ENCODE data around the gene MAX. TPM values are rescaled to one million over a fixed set of nuclear protein-coding genes. Genes with fewer than 3 reads are reported as not detected.
"Not testable (repeated sequence)": the region's sequence is repeated elsewhere in the genome, so short reads cannot be mapped to it uniquely, and the experiment has no call there.

MAX gene
- total RNA-seq, 2 experiments from 2014 or later, result 158 to 203 TPM

- no peaks in the 10 kb centered on the region for H3K9me3 Mint-ChIP-seq
- no peaks in the 10 kb centered on the region for H3K27me3 Mint-ChIP-seq
- POLR2A ChIA-PET, result no interaction called here
- H3K4me3 Mint-ChIP-seq, result peak overlapping the region; percentile 73
- CTCF ChIA-PET, result interaction anchor here (0.6 to 1.5 kb wide), 4 partner anchors 22 to 167 kb away, joined by 3 to 4 read pairs (median 3); partner anchors contain the start of gene FNTB
- DNase-seq, result peak; percentile 29
- peaks cover 71% of the 10 kb centered on the region for H3K4me1 Mint-ChIP-seq
- peak overlapping the region; percentile 82 for H3K27ac Mint-ChIP-seq
- peaks cover 67% of the 10 kb centered on the region for H3K36me3 Mint-ChIP-seq (ENCODE audit: low read depth)
These were observed 3.7 kb downstream of the MAX start for GRCh38 chr14:65098586-65098985.

GRCh38 chr14:65096323-65097089, 5.8 kb downstream of the MAX start:
- no peak for DNase-seq
- Mint-ChIP-seq H3K27me3 (no peaks in the 10 kb centered on the region), H3K36me3 (ENCODE audit: low read depth) (peaks cover 80% of the 10 kb centered on the region), H3K27ac (peak overlapping the region; percentile 75), H3K4me1 (peaks cover 65% of the 10 kb centered on the region), H3K4me3 (peak overlapping the region; percentile 35), H3K9me3 (no peaks in the 10 kb centered on the region)
- CTCF ChIA-PET, result interaction anchor here (1.3 kb wide), 1 partner anchor 16 kb away, joined by 3 read pairs; no protein-coding TSS in a partner anchor
- POLR2A ChIA-PET, result no interaction called here

- H3K27me3 Mint-ChIP-seq, result no peaks in the 10 kb centered on the region
- peaks cover 61% of the 10 kb centered on the region for H3K4me1 Mint-ChIP-seq
- ChIA-PET CTCF (interaction anchor here (0.9 to 1.3 kb wide), 2 partner anchors 15 to 20 kb away, joined by 3 read pairs; no protein-coding TSS in a partner anchor), POLR2A (interaction anchor here (0.6 kb wide), 1 partner anchor 286 kb away, joined by 3 read pairs; no protein-coding TSS in a partner anchor)
- peak overlapping the region; percentile 75 for H3K27ac Mint-ChIP-seq
- H3K4me3 Mint-ChIP-seq, result peak overlapping the region; percentile 35
- no peak for DNase-seq
- H3K36me3 Mint-ChIP-seq (ENCODE audit: low read depth), result peaks cover 83% of the 10 kb centered on the region
- no peaks in the 10 kb centered on the region for H3K9me3 Mint-ChIP-seq
These were observed 6.6 kb downstream of the MAX start for GRCh38 chr14:65095633-65096205.

- POLR2A ChIA-PET, result no interaction called here
- CTCF ChIA-PET, result interaction anchor here (1.8 kb wide), 1 partner anchor 10 kb away, joined by 5 read pairs; no protein-coding TSS in a partner anchor
These were observed 10.0 kb downstream of the MAX start for GRCh38 chr14:65092349-65092748.

GRCh38 chr14:65087835-65088234, 14.5 kb downstream of the MAX start:
- POLR2A ChIA-PET, result not testable (repeated sequence)
- peaks cover 14% of the 10 kb centered on the region for H3K4me1 Mint-ChIP-seq

More at GRCh38 chr14:65092349-65092748, 10.0 kb downstream of the MAX start:
- H3K27ac Mint-ChIP-seq, result no peak overlapping the region
- peaks cover 17% of the 10 kb centered on the region for H3K9me3 Mint-ChIP-seq
- peaks cover 36% of the 10 kb centered on the region for H3K4me1 Mint-ChIP-seq
- no peak for DNase-seq
- H3K4me3 Mint-ChIP-seq, result no peak overlapping the region
- H3K27me3 Mint-ChIP-seq, result no peaks in the 10 kb centered on the region
- H3K36me3 Mint-ChIP-seq (ENCODE audit: low read depth), result peaks cover 87% of the 10 kb centered on the region

GRCh38 chr14:65086686-65087085, 15.6 kb downstream of the MAX start:
- H3K27me3 Mint-ChIP-seq, H3K4me3 Mint-ChIP-seq, DNase-seq, POLR2A ChIA-PET, H3K27ac Mint-ChIP-seq, CTCF ChIA-PET: not testable (repeated sequence)
- H3K36me3 Mint-ChIP-seq (ENCODE audit: low read depth), result peaks cover 86% of the 10 kb centered on the region
- peaks cover 30% of the 10 kb centered on the region for H3K9me3 Mint-ChIP-seq
- peaks cover 23% of the 10 kb centered on the region for H3K4me1 Mint-ChIP-seq

More at GRCh38 chr14:65087835-65088234, 14.5 kb downstream of the MAX start:
- CTCF ChIA-PET, result interaction anchor here (1.0 kb wide), 1 partner anchor 10 kb away, joined by 3 read pairs; no protein-coding TSS in a partner anchor
- H3K36me3 Mint-ChIP-seq (ENCODE audit: low read depth), result peaks cover 82% of the 10 kb centered on the region
- H3K4me3 Mint-ChIP-seq, H3K27me3 Mint-ChIP-seq, H3K27ac Mint-ChIP-seq, DNase-seq: not testable (repeated sequence)
- H3K9me3 Mint-ChIP-seq, result peaks cover 30% of the 10 kb centered on the region

GRCh38 chr14:65084554-65085505, 17.5 kb downstream of the MAX start:
- Mint-ChIP-seq H3K36me3 (ENCODE audit: low read depth) (peaks cover 92% of the 10 kb centered on the region), H3K4me1 (peaks cover 42% of the 10 kb centered on the region), H3K27ac (peak overlapping the region; percentile 22), H3K4me3 (no peak overlapping the region), H3K9me3 (peaks cover 29% of the 10 kb centered on the region), H3K27me3 (no peaks in the 10 kb centered on the region)
- ChIA-PET POLR2A (no interaction called here), CTCF (interaction anchor here (0.9 to 1.1 kb wide), 2 partner anchors 9 to 51 kb away, joined by 3 to 4 read pairs; no protein-coding TSS in a partner anchor)
- no peak for DNase-seq

GRCh38 chr14:65082930-65083329, 19.4 kb downstream of the MAX start:
- Mint-ChIP-seq H3K36me3 (ENCODE audit: low read depth) (peaks cover 88% of the 10 kb centered on the region), H3K9me3 (peaks cover 18% of the 10 kb centered on the region), H3K4me1 (peaks cover 51% of the 10 kb centered on the region), H3K27me3 (no peaks in the 10 kb centered on the region), H3K27ac (no peak overlapping the region), H3K4me3 (no peak overlapping the region)
- no peak for DNase-seq
- CTCF ChIA-PET, result interaction anchor here (0.6 to 1.7 kb wide), 3 partner anchors 10 to 548 kb away, joined by 3 to 5 read pairs (median 4); no protein-coding TSS in a partner anchor
- POLR2A ChIA-PET, result no interaction called here

- DNase-seq, result no peak
- Mint-ChIP-seq H3K4me3 (no peak overlapping the region), H3K4me1 (peaks cover 54% of the 10 kb centered on the region), H3K9me3 (peaks cover 4% of the 10 kb centered on the region), H3K27me3 (no peaks in the 10 kb centered on the region), H3K36me3 (ENCODE audit: low read depth) (peaks cover 81% of the 10 kb centered on the region), H3K27ac (peak overlapping the region; percentile 3)
- ChIA-PET POLR2A (no interaction called here), CTCF (interaction anchor here (1.0 to 1.7 kb wide), 2 partner anchors 12 to 14 kb away, joined by 3 to 5 read pairs; no protein-coding TSS in a partner anchor)
These were observed 21.2 kb downstream of the MAX start for GRCh38 chr14:65080960-65081747.

GRCh38 chr14:65079768-65080167, 22.5 kb downstream of the MAX start:
- Mint-ChIP-seq H3K36me3 (ENCODE audit: low read depth) (peaks cover 81% of the 10 kb centered on the region), H3K27ac (peak overlapping the region; percentile 80), H3K4me1 (peaks cover 60% of the 10 kb centered on the region), H3K9me3 (no peaks in the 10 kb centered on the region), H3K4me3 (no peak overlapping the region), H3K27me3 (no peaks in the 10 kb centered on the region)
- CTCF ChIA-PET, result no interaction called here
- POLR2A ChIA-PET, result no interaction called here
- DNase-seq, result no peak

GRCh38 chr14:65079201-65079600, 23.1 kb downstream of the MAX start:
- peaks cover 63% of the 10 kb centered on the region for H3K4me1 Mint-ChIP-seq

More at GRCh38 chr14:65079201-65079600, 23.1 kb downstream of the MAX start:
- ChIA-PET CTCF (no interaction called here), POLR2A (no interaction called here)
- Mint-ChIP-seq H3K36me3 (ENCODE audit: low read depth) (peaks cover 82% of the 10 kb centered on the region), H3K27me3 (no peaks in the 10 kb centered on the region), H3K9me3 (no peaks in the 10 kb centered on the region), H3K4me3 (no peak overlapping the region), H3K27ac (peak overlapping the region; percentile 80)
- peak; percentile 22 for DNase-seq
